Measurements from ENCODE around the gene DVL1. TPM values are rescaled to one million over a fixed set of nuclear protein-coding genes. Genes with fewer than 3 reads are reported as not detected.
A peak's percentile ranks its signal among the peaks of the same experiment; 100 is the strongest.

The DVL1 gene
- total RNA-seq, 1 experiment from 2014 or later: 91.4 TPM

DNA sequence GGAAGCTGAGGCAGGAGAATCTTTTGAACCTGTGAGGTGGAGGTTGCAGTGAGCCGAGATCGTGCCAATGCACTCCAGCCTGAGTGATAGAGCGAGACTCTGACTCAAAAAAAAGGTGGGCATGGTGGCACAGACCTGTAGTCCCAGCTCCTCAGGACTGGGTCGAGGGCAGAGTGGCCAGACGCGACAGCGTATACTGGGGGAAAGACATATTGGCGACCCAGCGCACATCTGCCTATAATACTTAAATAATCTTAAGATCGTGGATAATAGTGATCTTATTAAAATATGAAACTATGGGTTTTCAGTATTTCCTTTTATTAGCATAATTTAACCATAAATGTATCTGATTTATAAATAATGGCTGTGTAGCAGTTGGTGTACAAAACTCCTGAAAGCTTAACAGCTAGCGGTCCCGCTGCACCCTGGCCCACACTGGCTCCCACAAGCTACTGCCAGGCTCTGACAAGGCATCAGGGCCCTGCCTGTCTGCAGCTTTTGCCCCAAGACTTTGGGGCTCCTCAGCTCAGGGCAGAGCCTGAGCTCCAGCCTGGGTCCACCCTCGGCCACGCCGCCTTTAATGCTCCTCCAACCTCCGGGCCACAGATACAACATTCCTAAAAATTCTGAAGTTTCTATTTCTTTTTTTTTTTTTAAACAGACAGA lies 28.5 kb upstream of the DVL1 start:
- Mint-ChIP-seq H3K9me3 (no peaks in the 10 kb centered on the region), H3K4me3 (no peak overlapping the region), H3K36me3 (peaks cover 8% of the 10 kb centered on the region; the same call in 1 of the 2 replicates), H3K27ac (no peak overlapping the region), H3K27me3 (ENCODE audit: low read depth) (no peaks in the 10 kb centered on the region), H3K4me1 (peaks cover 3% of the 10 kb centered on the region; the same call in 1 of the 2 replicates)
- DNase-seq (ENCODE audit: low spot score): no peak
- ChIA-PET POLR2A (interaction anchor here (1.1 kb wide), 1 partner anchor 33 kb away, joined by 3 read pairs; no protein-coding TSS in a partner anchor), CTCF (no interaction called here)
- no peak for ATAC-seq
- TF ChIP-seq, protein P1, sequence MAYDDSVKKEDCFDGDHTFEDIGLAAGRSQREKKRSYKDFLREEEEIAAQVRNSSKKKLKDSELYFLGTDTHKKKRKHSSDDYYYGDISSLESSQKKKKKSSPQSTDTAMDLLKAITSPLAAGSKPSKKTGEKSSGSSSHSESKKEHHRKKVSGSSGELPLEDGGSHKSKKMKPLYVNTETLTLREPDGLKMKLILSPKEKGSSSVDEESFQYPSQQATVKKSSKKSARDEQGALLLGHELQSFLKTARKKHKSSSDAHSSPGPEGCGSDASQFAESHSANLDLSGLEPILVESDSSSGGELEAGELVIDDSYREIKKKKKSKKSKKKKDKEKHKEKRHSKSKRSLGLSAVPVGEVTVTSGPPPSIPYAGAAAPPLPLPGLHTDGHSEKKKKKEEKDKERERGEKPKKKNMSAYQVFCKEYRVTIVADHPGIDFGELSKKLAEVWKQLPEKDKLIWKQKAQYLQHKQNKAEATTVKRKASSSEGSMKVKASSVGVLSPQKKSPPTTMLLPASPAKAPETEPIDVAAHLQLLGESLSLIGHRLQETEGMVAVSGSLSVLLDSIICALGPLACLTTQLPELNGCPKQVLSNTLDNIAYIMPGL (CRISPR knock-in tag; IDR thresholded peaks at IDR 0.05): no peak
- TF ChIP-seq, protein P2, sequence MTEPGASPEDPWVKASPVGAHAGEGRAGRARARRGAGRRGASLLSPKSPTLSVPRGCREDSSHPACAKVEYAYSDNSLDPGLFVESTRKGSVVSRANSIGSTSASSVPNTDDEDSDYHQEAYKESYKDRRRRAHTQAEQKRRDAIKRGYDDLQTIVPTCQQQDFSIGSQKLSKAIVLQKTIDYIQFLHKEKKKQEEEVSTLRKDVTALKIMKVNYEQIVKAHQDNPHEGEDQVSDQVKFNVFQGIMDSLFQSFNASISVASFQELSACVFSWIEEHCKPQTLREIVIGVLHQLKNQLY (CRISPR knock-in tag; IDR thresholded peaks at IDR 0.05): no peak
- no peak for TF ChIP-seq ZNF416 (CRISPR knock-in tag; IDR thresholded peaks at IDR 0.05)

DNA sequence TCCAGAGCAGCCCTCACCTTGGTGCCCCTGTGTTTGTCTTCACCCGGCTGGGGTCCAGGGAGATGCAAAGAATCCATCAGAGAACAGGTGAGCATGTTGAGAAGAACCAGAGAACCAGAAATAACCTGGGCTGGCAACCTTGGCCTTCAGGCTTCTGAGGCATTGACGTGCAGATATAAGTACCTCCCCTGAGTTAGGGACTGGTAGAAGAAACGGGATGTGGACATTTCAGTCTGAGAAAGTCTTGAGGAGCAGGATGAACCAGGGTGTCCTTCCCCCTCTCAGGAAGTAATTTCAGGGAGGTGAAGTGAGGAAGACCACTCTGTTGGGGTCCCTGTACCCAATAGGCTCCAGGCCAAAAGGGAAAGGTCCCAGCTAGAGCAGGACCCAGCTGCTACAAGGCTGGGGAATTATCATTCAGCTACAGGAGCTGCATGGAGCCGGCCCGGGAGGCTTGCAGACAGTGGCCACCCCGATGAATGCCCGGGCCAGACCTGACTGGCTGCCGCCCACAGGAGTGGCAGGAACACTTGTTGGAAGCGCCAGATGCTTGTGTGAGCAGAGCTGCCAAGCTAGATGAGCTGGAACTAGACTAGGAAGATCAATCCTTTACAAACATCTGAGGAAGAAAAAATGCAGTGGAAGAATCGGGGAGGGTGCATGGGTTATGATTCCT lies 27.5 kb upstream of the DVL1 start:
- H3K36me3 Mint-ChIP-seq: peaks cover 8% of the 10 kb centered on the region; the same call in 1 of the 2 replicates
- H3K27ac Mint-ChIP-seq: peak overlapping the region; percentile 60; the same call in 1 of the 2 replicates
- TF ChIP-seq ZNF232 (CRISPR knock-in tag; IDR thresholded peaks at IDR 0.05) (no peak), FOXK1 (CRISPR knock-in tag; IDR thresholded peaks at IDR 0.05) (no peak), EMX1 (CRISPR knock-in tag; IDR thresholded peaks at IDR 0.05) (no peak), FOXJ3 (CRISPR knock-in tag; IDR thresholded peaks at IDR 0.05; ENCODE audit: borderline replicate concordance) (no peak), GABPB1 (CRISPR knock-in tag; IDR thresholded peaks at IDR 0.05) (no peak), ZNF263 (CRISPR knock-in tag; IDR thresholded peaks at IDR 0.05; ENCODE audit: low read depth) (no peak), NFE2L1 (CRISPR knock-in tag; IDR thresholded peaks at IDR 0.05) (no peak), JAZF1 (CRISPR knock-in tag; IDR thresholded peaks at IDR 0.05) (no peak), TEAD4 (CRISPR knock-in tag; IDR thresholded peaks at IDR 0.05) (no peak), PRDM15 (CRISPR knock-in tag; IDR thresholded peaks at IDR 0.05) (no peak), CREB1 (CRISPR knock-in tag; IDR thresholded peaks at IDR 0.05) (no peak), MXD4 (CRISPR knock-in tag; IDR thresholded peaks at IDR 0.05; ENCODE audit: borderline replicate concordance) (no peak), RELA (CRISPR knock-in tag; IDR thresholded peaks at IDR 0.05; ENCODE audit: borderline replicate concordance) (no peak), FOXP4 (CRISPR knock-in tag; IDR thresholded peaks at IDR 0.05) (no peak)
- TF ChIP-seq, protein P3, sequence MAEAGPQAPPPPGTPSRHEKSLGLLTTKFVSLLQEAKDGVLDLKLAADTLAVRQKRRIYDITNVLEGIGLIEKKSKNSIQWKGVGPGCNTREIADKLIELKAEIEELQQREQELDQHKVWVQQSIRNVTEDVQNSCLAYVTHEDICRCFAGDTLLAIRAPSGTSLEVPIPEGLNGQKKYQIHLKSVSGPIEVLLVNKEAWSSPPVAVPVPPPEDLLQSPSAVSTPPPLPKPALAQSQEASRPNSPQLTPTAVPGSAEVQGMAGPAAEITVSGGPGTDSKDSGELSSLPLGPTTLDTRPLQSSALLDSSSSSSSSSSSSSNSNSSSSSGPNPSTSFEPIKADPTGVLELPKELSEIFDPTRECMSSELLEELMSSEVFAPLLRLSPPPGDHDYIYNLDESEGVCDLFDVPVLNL (CRISPR knock-in tag; IDR thresholded peaks at IDR 0.05; ENCODE audit: borderline replicate concordance, low read depth): no peak
- POLR2A ChIA-PET: no interaction called here
- H3K27me3 Mint-ChIP-seq (ENCODE audit: low read depth): no peaks in the 10 kb centered on the region
- ATAC-seq (no peak), DNase-seq (ENCODE audit: low spot score) (no peak)
- CTCF ChIA-PET: interaction anchor here (1.0 to 1.4 kb wide), 4 partner anchors 21 to 77 kb away, joined by 3 to 6 read pairs (median 3); partner anchors contain the start of gene CCNL2
- peak overlapping the region; percentile 82 for H3K4me3 Mint-ChIP-seq
- no peaks in the 10 kb centered on the region for H3K9me3 Mint-ChIP-seq
- H3K4me1 Mint-ChIP-seq: peaks cover 3% of the 10 kb centered on the region; the same call in 1 of the 2 replicates

Data from WTC11 (cell line).